Stomach (tissue), 9 donors: ENCODE data around the gene C18orf63. TPM values are rescaled to one million over a fixed set of nuclear protein-coding genes. Genes with fewer than 3 reads are reported as not detected.

Experiments
- DNase-seq, 2 donors: peaks; one replicate each; pipeline versions ENCODE4 v3.0.0 to v3.0.0-alpha.2; 2013 to 2019
- H3K27ac ChIP-seq, 5 donors: fragments of 200-600 bp in 4 of 5; sonication (generic) in 4 of 5; one replicate each; pipeline ENCODE4 v1.5.1; 2013 to 2019; ENCODE audit warnings: mild to moderate bottlenecking in 1 of 5, moderate library complexity in 1 of 5
- H3K27me3 ChIP-seq, 3 donors: fragments of 200-600 bp; sonication (generic); one replicate each; pipeline ENCODE4 v1.5.1; 2017 to 2019; ENCODE audit warnings: mixed run types in 1 of 3
- H3K36me3 ChIP-seq, 4 donors: fragments of 200-600 bp; sonication (generic); 1 replicate in 3 of 4; 2 replicates in 1 of 4; pipeline ENCODE4 v1.5.1; 2016 to 2019
- H3K4me1 ChIP-seq, 4 donors: fragments of 200-600 bp; sonication (generic); one replicate each; pipeline ENCODE4 v1.5.1; 2016 to 2019
- H3K4me3 ChIP-seq, 4 donors: fragments of 200-600 bp; sonication (generic) in 3 of 4; one replicate each; pipeline ENCODE4 v1.5.1; 2016 to 2019; ENCODE audit warnings: mild to moderate bottlenecking in 1 of 4
- H3K9me3 ChIP-seq, 4 donors: fragments of 200-600 bp; sonication (generic); one replicate each; pipeline ENCODE4 v1.5.1; 2016 to 2019
- CTCF ChIP-seq, 7 experiments: fragments of 450-650 bp in 4 of 7; fragments of 200-600 bp in 3 of 7; sonication (generic) in 3 of 7; IDR thresholded peaks; one replicate each; pipeline ENCODE4 v1.5.1; 2016 to 2019; ENCODE audit warnings: antibody characterized with exemption in 7 of 7, control low read depth in 2 of 7, mild to moderate bottlenecking in 1 of 7
- EP300 ChIP-seq: sonication (generic); formaldehyde crosslinking; IDR thresholded peaks from one replicate; pipeline ENCODE4 v1.6.1; 2017; ENCODE audit warnings: antibody characterized with exemption
- POLR2A ChIP-seq, 4 donors: fragments of 450-650 bp; IDR thresholded peaks; one replicate each; pipeline ENCODE4 v1.6.1; 2016; ENCODE audit warnings: antibody characterized with exemption in 4 of 4, control low read depth in 2 of 4, mild to moderate bottlenecking in 1 of 4, moderate library complexity in 1 of 4
- POLR2AphosphoS5 ChIP-seq, 3 donors: sonication (generic); formaldehyde crosslinking; IDR thresholded peaks; one replicate each; pipeline ENCODE4 v1.6.1; 2016; ENCODE audit warnings: antibody characterized with exemption in 3 of 3
- WGBS, 5 donors: extraction: QIAGEN DNeasy Blood & Tissue Kit in 3 of 5; methylation state at CpG; one replicate each; pipeline versions ENCODE4 v1.1.5 to v1.1.7; 2013 to 2018; 5-methylcytosine and 5-hydroxymethylcytosine counted together
- intact Hi-C: fragments of 100-400 bp; cut with DNase I; formaldehyde crosslinking; loops from one replicate; pipeline ENCODE4 v1.15.1; 2023; ENCODE audit warnings: low total_unique reads
- polyA plus RNA-seq, 3 donors: library from polyadenylated mRNA; stranded (reverse); fragments of 200-250 nt; gene quantifications; one replicate each; pipeline ENCODE4 v1.2.3, GENCODE V29; 2013
- total RNA-seq, 5 donors: library from RNA; depleted of rRNA; stranded (reverse); fragments of >200 nt; gene quantifications; one replicate each; pipeline versions ENCODE4 v1.1.0 to v1.2.3, GENCODE V29; 2014 to 2016
- donor health status: healthy with polysubstance abuse.
- donor health status: Bipolar disorder and iron deficiency.
- donor health status: healthy.

C18orf63 gene
- total and polyA plus RNA-seq, 8 donors: not detected

GRCh38 chr18:74400813-74401212 is 85.2 kb downstream of the C18orf63 start:
- no peak for TF ChIP-seq EP300
- TF ChIP-seq POLR2AphosphoS5 (IDR thresholded peaks at IDR 0.05): no peak
- no peak for TF ChIP-seq CTCF (IDR thresholded peaks at IDR 0.05)
- no peak for TF ChIP-seq POLR2A (IDR thresholded peaks at IDR 0.05)
- Histone ChIP-seq H3K36me3 (no peaks in the 10 kb centered on the region), H3K27me3 (no peaks in the 10 kb centered on the region), H3K27ac (no peak overlapping the region), H3K9me3 (no peaks in the 10 kb centered on the region), H3K4me1 (peaks cover 0 to 14% (median 10%) of the 10 kb centered on the region in 4 donors), H3K4me3 (no peak overlapping the region)
- 76 to 84% (median 80%) methylated on average over 4 of the region's 4 CpGs for WGBS, 5 donors
- intact Hi-C loops: no loop called here
- DNase-seq: no peak

DNA sequence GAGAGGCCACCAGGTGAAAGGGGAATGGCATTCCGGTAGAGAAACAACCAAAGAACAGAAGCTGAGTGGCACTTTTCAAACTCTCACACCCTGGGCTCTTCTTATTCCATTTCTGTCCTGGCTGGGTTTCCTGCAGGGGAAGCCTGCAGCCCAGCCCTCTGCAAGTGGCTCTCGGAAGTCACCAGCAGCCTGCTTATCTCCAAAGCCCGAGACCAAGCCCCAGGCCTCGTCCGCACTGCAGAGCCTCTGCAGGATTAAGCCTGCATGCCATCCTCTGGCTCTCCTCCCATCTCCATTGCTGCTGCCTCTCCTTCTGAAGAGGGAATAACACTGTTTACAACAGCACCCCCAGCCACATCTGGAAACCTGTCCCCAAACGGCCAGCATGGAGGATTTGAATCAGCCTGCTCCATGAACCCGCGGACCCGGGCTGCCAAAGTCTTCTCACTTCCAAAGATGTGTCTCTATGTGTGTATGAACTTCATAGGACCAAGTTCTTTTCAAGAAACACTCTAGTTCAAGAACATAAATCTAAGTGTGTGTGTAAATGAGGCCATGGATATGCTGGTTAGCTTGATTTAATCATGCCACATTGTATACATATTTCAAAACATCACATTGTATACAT is 87.3 kb downstream of the C18orf63 start:
- intact Hi-C loops: no loop called here
- 56 to 68% (median 62%) methylated on average over 9 of the region's 9 CpGs for WGBS, 5 donors
- peak in 1 of 2 donors; percentile 19 for DNase-seq
- Histone ChIP-seq H3K4me3 (no peak overlapping the region), H3K27me3 (no peaks in the 10 kb centered on the region), H3K4me1 (no peaks in the 10 kb centered on the region), H3K27ac (no peak overlapping the region), H3K36me3 (no peaks in the 10 kb centered on the region), H3K9me3 (no peaks in the 10 kb centered on the region)
- TF ChIP-seq POLR2A (IDR thresholded peaks at IDR 0.05) (no peak), EP300 (no peak), CTCF (IDR thresholded peaks at IDR 0.05) (no peak), POLR2AphosphoS5 (IDR thresholded peaks at IDR 0.05) (no peak)

- no peak overlapping the region for H3K27ac ChIP-seq
Observed at GRCh38 chr18:74407888-74408287, 92.2 kb downstream of the C18orf63 start.

More at GRCh38 chr18:74407888-74408287, 92.2 kb downstream of the C18orf63 start:
- 5 to 33% (median 15%) methylated on average over 2 of the region's 2 CpGs for WGBS, 5 donors
- Histone ChIP-seq H3K4me3 (no peak overlapping the region), H3K36me3 (no peaks in the 10 kb centered on the region), H3K9me3 (no peaks in the 10 kb centered on the region), H3K27me3 (peaks cover 0 to 21% (median 0%) of the 10 kb centered on the region in 3 donors), H3K4me1 (no peaks in the 10 kb centered on the region)
- DNase-seq: no peak
- TF ChIP-seq POLR2AphosphoS5 (IDR thresholded peaks at IDR 0.05): no peak
- no peak for TF ChIP-seq EP300
- no peak for TF ChIP-seq POLR2A (IDR thresholded peaks at IDR 0.05)
- no peak for TF ChIP-seq CTCF (IDR thresholded peaks at IDR 0.05)
- intact Hi-C loops: no loop called here

Other genes starting within 250 kb of the C18orf63 start
- 10 to 100 TPM in 1 of 5 donors, under 1 TPM in 1, not detected in 3; 0.92 to 31.0 TPM for gene FBXO15, start 168.0 kb upstream of the C18orf63 start, total RNA-seq
- gene FBXO15, start 168.0 kb upstream of the C18orf63 start, polyA plus RNA-seq: under 1 TPM in 2 of 3 donors, not detected in 1; 0.62 to 0.75 TPM
- 10 to 100 TPM in 3 of 5 donors, 1 to 10 TPM in 1, not detected in 1; 5.8 to 99.1 (median 21.2) TPM for gene TIMM21, start 167.3 kb upstream of the C18orf63 start, total RNA-seq
- gene TIMM21, start 167.3 kb upstream of the C18orf63 start, polyA plus RNA-seq: 10 to 100 TPM; 11.9 to 24.7 (median 13.8) TPM
- gene CYB5A, start 23.9 kb upstream of the C18orf63 start, total RNA-seq: 100 to 1,000 TPM in 3 of 5 donors, 10 to 100 TPM in 2; 75.9 to 116 (median 101) TPM
- 100 to 1,000 TPM; 186 to 450 (median 314) TPM for gene CYB5A, start 23.9 kb upstream of the C18orf63 start, polyA plus RNA-seq
- 1 to 10 TPM in 2 of 5 donors, not detected in 3; 1.8 to 2.3 TPM for gene DIPK1C, start 141.5 kb downstream of the C18orf63 start, total RNA-seq
- 1 to 10 TPM in 2 of 3 donors, under 1 TPM in 1; 0.55 to 2.3 (median 1.8) TPM for gene DIPK1C, start 141.5 kb downstream of the C18orf63 start, polyA plus RNA-seq
- 100 to 1,000 TPM in 4 of 5 donors, 10 to 100 TPM in 1; 12.8 to 204 (median 115) TPM for gene CNDP2, start 180.5 kb downstream of the C18orf63 start, total RNA-seq
- 100 to 1,000 TPM in 2 of 3 donors, 10 to 100 TPM in 1; 87.5 to 132 (median 110) TPM for gene CNDP2, start 180.5 kb downstream of the C18orf63 start, polyA plus RNA-seq
- under 1 TPM in 1 of 5 donors, not detected in 4; 0.72 TPM for gene CNDP1, start 218.7 kb downstream of the C18orf63 start, total RNA-seq
- gene CNDP1, start 218.7 kb downstream of the C18orf63 start, polyA plus RNA-seq: under 1 TPM in 2 of 3 donors, not detected in 1; 0.13 to 0.50 TPM